ENCODE measurements around the gene MTHFD2L.
"Not testable (repeated sequence)": the region's sequence is repeated elsewhere in the genome, so short reads cannot be mapped to it uniquely, and the experiment has no call there.

MTHFD2L gene

DNA sequence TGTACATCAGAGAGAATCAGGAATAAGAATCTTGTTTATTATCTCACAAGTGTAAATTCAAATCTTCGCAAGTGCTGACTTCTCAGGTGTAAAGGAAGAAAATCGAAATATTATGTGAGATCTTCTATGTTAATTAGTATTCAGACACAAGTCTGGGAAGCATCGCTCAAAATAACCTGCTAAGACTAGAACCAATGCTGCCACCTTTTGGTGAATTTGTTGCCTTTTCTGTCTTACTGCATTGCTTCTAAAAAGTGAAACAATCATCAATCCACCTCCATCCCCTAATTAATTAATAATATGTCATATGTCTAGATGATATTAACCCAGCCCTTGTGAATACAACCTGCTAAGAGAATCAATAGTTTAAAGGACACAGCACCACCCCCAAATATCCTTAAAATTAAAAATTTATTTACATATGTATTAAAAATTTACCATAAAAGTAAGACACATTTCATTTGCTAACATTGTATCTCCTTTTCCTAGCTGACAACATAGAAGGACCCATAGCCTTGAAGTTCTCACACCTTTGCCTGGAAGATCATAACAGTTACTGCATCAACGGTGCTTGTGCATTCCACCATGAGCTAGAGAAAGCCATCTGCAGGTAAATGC lies 153.9 kb downstream of the MTHFD2L start:
- DNase-seq, result peak; percentile 55

GRCh38 chr4:74314329-74314728 lies 156.4 kb downstream of the MTHFD2L start:
- no peak for DNase-seq

GRCh38 chr4:74314944-74315343 lies 157.0 kb downstream of the MTHFD2L start:
- DNase-seq, result no peak

- DNase-seq, result no peak
Observed at GRCh38 chr4:74315376-74315775, 157.5 kb downstream of the MTHFD2L start.

DNA sequence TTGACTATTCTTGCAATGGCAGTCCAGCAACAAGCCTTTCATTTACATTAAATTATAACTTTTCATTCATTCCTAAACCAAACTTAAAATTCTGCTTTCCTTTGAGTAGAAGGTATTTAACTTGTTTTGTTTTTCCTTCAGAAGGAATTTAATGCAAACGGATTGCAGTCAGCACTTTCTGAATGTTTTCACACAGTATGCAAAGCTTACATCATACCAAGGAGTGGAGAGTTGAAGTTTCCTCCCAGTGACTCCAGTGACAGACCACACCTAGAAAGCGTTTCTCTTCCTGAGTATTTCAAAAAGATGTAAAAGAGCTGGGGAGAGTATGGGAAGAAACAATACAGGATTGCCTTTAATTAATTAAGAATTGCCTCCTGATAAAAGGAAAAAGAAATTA lies 158.5 kb downstream of the MTHFD2L start:
- DNase-seq, result no peak

DNA sequence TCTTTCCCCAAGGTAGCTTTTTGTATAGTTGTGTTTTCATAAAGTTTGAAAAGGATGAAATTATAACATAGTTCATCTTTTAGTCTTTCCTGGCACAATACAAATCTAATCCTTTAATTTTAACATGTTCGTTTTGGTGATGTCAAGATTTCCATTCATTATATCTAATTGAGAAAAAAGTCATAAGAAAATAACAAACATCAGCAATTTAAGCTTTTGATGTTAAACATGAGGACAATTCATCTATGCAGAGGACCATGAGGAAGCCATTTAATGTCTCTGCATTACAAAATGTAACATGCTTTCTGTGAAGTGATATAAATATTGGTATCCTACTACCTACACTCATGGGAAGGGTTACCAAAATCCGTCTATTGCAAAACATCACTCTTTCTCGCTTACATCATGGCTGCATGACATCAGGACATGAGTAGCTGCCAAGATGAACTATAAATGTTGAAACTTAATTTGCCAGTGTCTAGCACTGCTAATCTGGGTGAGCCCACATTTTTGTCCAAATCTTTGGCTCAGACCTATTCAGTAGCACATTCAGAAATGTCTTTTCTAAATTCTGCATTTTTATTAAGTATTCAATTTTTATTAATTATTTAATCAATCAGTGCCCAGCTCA lies 159.8 kb downstream of the MTHFD2L start:
- no peak for DNase-seq

- no peak for DNase-seq
Observed at GRCh38 chr4:74318276-74318675, 160.4 kb downstream of the MTHFD2L start.

DNA sequence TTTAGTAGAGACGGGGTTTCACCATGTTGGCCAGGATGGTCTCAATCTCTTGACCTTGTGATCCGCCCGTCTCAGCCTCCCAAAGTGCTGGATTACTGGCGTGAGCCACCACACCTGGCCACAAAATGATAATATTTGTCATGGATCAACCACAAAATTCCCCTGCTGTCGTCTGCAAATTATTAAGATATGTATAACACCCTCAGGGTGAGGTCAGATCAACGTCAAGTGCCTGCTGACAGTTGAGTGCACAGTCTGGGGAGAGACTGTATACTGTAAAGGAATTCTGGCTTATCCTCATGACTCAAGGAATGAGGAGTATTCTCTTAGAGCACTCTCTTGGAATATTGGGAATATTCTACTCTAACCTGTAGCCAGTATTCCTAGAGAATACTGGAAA lies 161.6 kb downstream of the MTHFD2L start:
- no peak for DNase-seq

GRCh38 chr4:74320559-74321118 lies 162.7 kb downstream of the MTHFD2L start:
- peak; percentile 64 for DNase-seq

DNA sequence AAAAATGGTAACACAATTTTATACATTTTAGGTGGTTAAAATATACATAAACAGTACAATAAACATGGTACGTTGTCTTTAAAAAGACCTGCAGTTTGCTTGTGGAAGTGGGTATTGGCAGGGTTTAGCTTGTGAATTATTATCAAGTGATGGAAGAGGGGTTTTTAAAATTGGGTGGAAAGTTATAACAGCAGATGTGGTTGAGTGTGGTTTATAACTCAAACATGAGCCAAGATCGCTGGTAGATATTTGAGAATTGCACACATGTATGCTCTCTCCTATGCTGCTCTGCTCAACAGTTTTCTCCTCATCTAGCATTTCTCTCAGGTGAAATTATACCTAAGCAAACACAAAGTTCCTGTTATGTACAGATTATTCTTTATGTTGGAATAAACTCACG lies 164.4 kb downstream of the MTHFD2L start:
- DNase-seq, result no peak

- no peak for DNase-seq
Observed at GRCh38 chr4:74323663-74324062, 165.7 kb downstream of the MTHFD2L start.

- no peak for DNase-seq
Observed at GRCh38 chr4:74324262-74324661, 166.3 kb downstream of the MTHFD2L start.

- no peak for DNase-seq
Observed at GRCh38 chr4:74325886-74326285, 168.0 kb downstream of the MTHFD2L start.

- no peak for DNase-seq
Observed at GRCh38 chr4:74327762-74328161, 169.8 kb downstream of the MTHFD2L start.

GRCh38 chr4:74328501-74328900 lies 170.6 kb downstream of the MTHFD2L start:
- no peak for DNase-seq

- no peak for DNase-seq
Observed at GRCh38 chr4:74329307-74329706, 171.4 kb downstream of the MTHFD2L start.

- no peak for DNase-seq
Observed at GRCh38 chr4:74330295-74330750, 172.4 kb downstream of the MTHFD2L start.

DNA sequence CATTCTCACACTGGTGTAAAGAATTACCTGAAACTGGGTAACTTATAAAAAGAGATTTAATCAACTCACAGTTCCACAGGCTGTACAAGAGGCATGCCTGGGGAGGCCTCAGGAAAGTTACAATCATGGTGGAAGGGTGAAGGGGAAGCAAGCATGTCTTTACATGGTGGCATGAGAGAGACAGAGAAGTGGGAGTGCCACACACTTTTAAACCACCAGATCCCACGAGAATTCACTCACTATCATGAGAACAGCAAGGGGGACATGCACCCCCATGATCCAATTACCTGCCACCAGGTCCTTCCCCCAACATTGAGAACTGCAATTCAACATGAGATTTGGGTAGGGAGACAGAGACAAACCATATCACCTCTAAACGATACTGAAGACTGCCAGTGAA lies 173.3 kb downstream of the MTHFD2L start:
- no peak for DNase-seq

DNA sequence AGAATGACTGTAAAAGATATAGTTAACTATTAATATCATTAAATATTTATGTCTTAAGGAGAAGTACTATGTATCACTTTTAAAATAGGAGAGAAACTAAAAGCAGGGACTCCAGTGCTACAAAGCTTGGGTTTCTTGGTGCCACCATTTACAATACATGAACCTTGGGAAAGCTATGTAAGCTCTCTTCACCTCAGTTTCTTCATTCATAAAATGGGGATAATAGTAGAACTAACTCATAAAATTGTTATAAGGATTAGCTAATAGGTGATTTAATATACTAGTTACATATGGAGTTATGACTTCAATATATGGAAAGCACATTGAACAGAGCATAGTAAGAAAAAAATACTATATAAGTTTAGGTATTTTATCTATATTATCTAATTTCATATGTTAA lies 174.0 kb downstream of the MTHFD2L start:
- no peak for DNase-seq

DNA sequence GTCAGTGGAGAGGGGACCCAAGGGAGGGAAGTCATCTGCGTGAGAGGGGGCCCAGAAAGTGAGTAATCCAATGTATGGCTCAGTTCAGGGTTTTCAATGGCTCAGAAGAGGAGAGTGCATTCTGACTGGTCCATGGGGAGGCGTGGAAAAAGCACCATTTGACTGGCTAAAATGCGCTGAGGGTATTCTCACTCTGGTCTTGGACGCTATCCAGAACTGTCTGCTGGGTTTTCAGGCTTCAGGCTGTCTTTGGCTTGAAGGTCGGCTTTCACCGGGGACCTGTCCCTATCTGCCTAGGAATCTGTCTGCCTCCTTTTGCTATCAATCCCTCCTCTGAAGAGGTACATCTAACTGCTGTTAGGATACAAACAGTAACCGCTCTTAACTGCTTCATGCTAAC lies 176.7 kb downstream of the MTHFD2L start:
- no peak for DNase-seq

DNA sequence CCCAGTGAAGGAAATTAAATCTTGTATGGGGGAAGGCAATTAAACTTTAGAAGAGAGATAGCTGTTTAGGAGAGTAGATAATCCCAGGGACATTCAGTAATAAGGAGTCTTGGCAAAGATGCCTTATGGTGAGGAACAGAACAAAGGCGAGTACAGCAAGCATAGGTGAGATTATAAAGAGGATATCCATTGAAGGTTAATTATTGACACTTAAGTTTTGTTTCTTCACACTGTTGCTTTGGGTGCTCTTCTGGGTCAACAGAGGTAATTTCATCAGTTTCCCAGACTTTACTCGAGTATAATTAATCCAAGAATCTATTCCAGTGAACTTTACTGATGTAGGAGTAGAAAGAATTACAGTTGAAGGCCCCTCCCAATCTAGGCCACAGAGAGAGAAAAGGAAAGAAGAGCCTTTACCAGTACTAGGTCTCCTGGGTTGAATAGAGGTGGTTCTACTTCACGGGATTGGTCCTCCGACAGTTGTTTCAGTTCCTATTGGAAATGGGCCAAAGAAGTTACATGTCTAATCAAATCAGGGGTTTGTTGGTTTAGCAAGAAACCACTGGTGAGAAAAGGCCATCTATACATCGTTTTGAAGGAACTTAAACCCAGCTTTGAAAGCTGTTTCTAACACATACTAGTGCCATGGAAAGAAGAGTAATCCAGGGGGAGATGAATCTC lies 177.6 kb downstream of the MTHFD2L start:
- DNase-seq, result no peak

DNA sequence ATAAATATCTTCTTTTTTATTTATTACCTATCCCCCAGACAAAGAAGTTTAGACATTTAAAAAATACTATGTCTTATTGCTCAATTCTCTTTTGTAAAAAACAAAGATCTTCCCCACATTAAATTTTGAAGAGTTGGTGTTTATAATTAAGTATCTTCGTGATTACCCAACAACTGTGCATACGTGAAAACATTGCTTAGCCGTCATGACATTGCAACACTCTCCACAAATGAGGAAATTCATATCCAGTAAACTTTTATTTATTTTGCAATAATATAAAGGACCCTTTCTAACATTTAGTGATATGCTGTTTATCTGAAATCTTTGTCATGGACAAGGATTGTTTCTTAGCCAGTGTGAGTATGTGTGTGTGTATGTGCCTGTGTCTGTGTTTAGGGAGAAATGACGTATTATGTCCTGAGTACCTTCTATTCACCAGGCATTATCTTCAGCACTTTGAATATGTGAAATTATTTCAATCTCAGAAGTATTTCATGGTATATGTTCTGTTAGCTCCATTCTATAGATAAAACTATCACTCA lies 180.9 kb downstream of the MTHFD2L start:
- DNase-seq, result no peak

GRCh38 chr4:74339501-74339900 lies 181.6 kb downstream of the MTHFD2L start:
- DNase-seq, result no peak

DNA sequence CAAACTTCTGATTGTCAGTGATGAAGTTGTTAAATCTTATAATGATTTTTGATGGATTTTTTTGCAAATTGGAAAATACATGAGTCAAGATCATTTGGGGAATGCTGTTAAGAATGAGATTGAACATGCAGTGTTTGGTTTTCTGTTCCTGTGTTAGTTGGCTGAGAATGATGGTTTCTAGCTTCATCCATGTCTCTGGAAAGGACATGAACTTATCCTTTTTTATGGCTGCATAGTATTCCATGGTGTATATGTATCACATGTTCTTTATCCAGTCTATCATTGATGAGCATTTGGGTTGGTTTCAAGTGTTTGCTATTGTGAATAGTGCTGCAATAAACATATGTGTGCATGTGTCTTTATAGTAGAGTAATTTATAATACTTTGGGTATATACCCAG lies 182.5 kb downstream of the MTHFD2L start:
- DNase-seq, result not testable (repeated sequence)

Measured in NCI-H82 (cell line).